Measurements from ENCODE around the gene MOB3A. TPM values are rescaled to one million over a fixed set of nuclear protein-coding genes. Genes with fewer than 3 reads are reported as not detected.

Gene MOB3A
- total RNA-seq, 1 donor from 2014 or later = 15.6 TPM

GRCh38 chr19:2032296-2032941 lies 63.7 kb downstream of the MOB3A start:
- peak; percentile 96 for ATAC-seq (ENCODE audit: poor library complexity)
- peak; percentile 97 for DNase-seq
- intact Hi-C loops (cut with DNase I) = no loop called here

GRCh38 chr19:2027361-2027760 lies 68.8 kb downstream of the MOB3A start:
- ATAC-seq (ENCODE audit: poor library complexity) = peak; percentile 10
- intact Hi-C loops (cut with DNase I) = no loop called here
- DNase-seq = no peak

GRCh38 chr19:2026770-2027169 lies 69.4 kb downstream of the MOB3A start:
- ATAC-seq (ENCODE audit: poor library complexity) (no peak), DNase-seq (no peak)
- intact Hi-C loops (cut with DNase I) = no loop called here

GRCh38 chr19:2022289-2022688 lies 73.8 kb downstream of the MOB3A start:
- no peak for DNase-seq
- intact Hi-C loops (cut with DNase I) = no loop called here
- no peak for ATAC-seq (ENCODE audit: poor library complexity)

GRCh38 chr19:2021453-2022140 lies 74.5 kb downstream of the MOB3A start:
- ATAC-seq (ENCODE audit: poor library complexity) (no peak), DNase-seq (no peak)
- intact Hi-C loops (cut with DNase I) = no loop called here

Other genes with a start within 250 kb of the MOB3A start
- 13.6 TPM for gene REXO1, start 247.8 kb downstream of the MOB3A start, total RNA-seq
- gene KLF16, start 232.7 kb downstream of the MOB3A start, total RNA-seq = 6.2 TPM
- gene ABHD17A, start 210.8 kb downstream of the MOB3A start, total RNA-seq = 55.7 TPM
- gene ADAT3, start 190.9 kb downstream of the MOB3A start, total RNA-seq = 2.1 TPM
- 16.2 TPM for gene SCAMP4, start 190.9 kb downstream of the MOB3A start, total RNA-seq
- gene CSNK1G2, start 155.2 kb downstream of the MOB3A start, total RNA-seq = 24.3 TPM
- gene BTBD2, start 80.6 kb downstream of the MOB3A start, total RNA-seq = 56.3 TPM
- 238 TPM for gene MKNK2, start 45.1 kb downstream of the MOB3A start, total RNA-seq
- gene IZUMO4, start 589 bp upstream of the MOB3A start, total RNA-seq = 1.7 TPM
- gene AP3D1, start 55.2 kb upstream of the MOB3A start, total RNA-seq = 69.6 TPM
- 9.6 TPM for gene DOT1L, start 67.6 kb upstream of the MOB3A start, total RNA-seq
- 59.6 TPM for gene PLEKHJ1, start 140.0 kb upstream of the MOB3A start, total RNA-seq
- 30.0 TPM for gene SF3A2, start 140.5 kb upstream of the MOB3A start, total RNA-seq
- 0.24 TPM for gene AMH, start 153.0 kb upstream of the MOB3A start, total RNA-seq
- 0.35 TPM for gene JSRP1, start 160.1 kb upstream of the MOB3A start, total RNA-seq
- gene PEAK3, start 185.8 kb upstream of the MOB3A start, total RNA-seq = 0.70 TPM
- gene LINGO3, start 211.8 kb upstream of the MOB3A start, total RNA-seq = not detected
- gene LSM7, start 232.3 kb upstream of the MOB3A start, total RNA-seq = 37.3 TPM
- gene SPPL2B, start 232.4 kb upstream of the MOB3A start, total RNA-seq = 23.9 TPM